Peyer's patch (tissue), 4 donors: ENCODE measurements around the gene ARF1.

Experiments
- POLR2A ChIP-seq, 2 donors: fragments of 450-650 bp; IDR thresholded peaks; one replicate each; pipeline ENCODE4 v1.5.1; 2017; ENCODE audit warnings: antibody characterized with exemption in 2 of 2, mild to moderate bottlenecking in 2 of 2, moderate library complexity in 2 of 2
- TF ChIP-seq, protein P1 (sequence below), 6 experiments: fragments of 450-650 bp in 4 of 6; fragments of 200-600 bp in 2 of 6; sonication (generic) in 1 of 6; IDR thresholded peaks; one replicate each; pipeline ENCODE4 v1.5.1; 2017 to 2019; ENCODE audit warnings: antibody characterized with exemption in 6 of 6, mild to moderate bottlenecking in 3 of 6, moderate library complexity in 1 of 6

DNA sequence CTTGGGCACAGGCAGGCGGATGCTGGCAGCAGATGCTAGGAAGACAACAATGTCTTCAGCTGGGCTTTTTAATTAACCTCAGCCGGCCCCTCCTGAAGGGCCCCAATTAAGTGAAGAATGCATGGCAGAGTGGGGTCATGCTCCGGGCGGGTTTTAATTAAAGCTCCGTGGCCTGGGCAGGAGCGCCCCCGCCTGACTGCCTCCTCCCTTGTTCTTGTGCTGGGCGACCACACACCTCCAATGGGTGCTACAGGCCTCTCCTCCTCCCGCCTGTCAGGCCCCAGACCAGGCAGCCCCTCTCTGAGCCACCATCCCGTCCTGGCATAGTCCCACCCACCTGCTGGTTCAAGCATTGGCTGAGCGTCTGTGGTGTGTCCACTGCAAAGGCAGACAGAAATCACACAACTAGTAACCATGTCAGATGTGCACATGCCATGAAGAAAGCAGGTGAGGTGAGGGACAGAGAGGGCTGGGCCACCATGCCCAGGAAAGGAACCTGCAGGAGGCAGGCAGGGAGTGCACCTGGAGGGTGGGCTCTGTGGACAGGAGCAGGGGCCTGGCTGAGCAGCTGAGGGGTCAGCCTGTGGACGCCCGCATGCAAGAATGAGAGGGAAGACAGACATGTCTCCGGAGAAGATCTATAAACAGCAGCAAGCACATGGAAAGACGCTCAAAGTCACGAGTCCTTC lies 8.5 kb upstream of the ARF1 start:
- TF ChIP-seq, protein P1, sequence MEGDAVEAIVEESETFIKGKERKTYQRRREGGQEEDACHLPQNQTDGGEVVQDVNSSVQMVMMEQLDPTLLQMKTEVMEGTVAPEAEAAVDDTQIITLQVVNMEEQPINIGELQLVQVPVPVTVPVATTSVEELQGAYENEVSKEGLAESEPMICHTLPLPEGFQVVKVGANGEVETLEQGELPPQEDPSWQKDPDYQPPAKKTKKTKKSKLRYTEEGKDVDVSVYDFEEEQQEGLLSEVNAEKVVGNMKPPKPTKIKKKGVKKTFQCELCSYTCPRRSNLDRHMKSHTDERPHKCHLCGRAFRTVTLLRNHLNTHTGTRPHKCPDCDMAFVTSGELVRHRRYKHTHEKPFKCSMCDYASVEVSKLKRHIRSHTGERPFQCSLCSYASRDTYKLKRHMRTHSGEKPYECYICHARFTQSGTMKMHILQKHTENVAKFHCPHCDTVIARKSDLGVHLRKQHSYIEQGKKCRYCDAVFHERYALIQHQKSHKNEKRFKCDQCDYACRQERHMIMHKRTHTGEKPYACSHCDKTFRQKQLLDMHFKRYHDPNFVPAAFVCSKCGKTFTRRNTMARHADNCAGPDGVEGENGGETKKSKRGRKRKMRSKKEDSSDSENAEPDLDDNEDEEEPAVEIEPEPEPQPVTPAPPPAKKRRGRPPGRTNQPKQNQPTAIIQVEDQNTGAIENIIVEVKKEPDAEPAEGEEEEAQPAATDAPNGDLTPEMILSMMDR (IDR thresholded peaks at IDR 0.05) = no peak
- no peak for TF ChIP-seq POLR2A (IDR thresholded peaks at IDR 0.05)
